H1 (cell line): ENCODE data around the gene PTCH1. TPM values are rescaled to one million over a fixed set of nuclear protein-coding genes. Genes with fewer than 3 reads are reported as not detected.

Experiments
- CTCF ChIA-PET: fragments of 300-600 bp; sonication (Branson Sonifier 250); formaldehyde crosslinking; loops from one replicate; lab custom pipeline; 2021; ENCODE audit not compliant: partially characterized antibody; lab: Charles Lee
- POLR2A ChIA-PET: fragments of 300-600 bp; sonication (Branson Sonifier 250); formaldehyde crosslinking; loops from one replicate; lab custom pipeline; 2021; ENCODE audit warnings: inconsistent platforms; ENCODE audit not compliant: partially characterized antibody; lab: Charles Lee
- DNase-seq, 2 experiments: peaks; one replicate each; pipeline versions ENCODE4 v3.0.0 to v3.0.0-alpha.2; 2010 to 2022; ENCODE audit warnings: low spot score in 2 of 2, low read depth in 1 of 2, mixed read lengths in 1 of 2
- FAIRE-seq: peaks from 2 replicates; lab custom pipeline; 2011; peaks lifted over from hg19 to GRCh38; lab: Jason Lieb, UNC
- H2AFZ ChIP-seq: 2 replicates; pipeline ENCODE4 v1.8.1; 2012; ENCODE audit warnings: low read length, inconsistent platforms
- H2AK5ac ChIP-seq: 2 replicates; pipeline ENCODE4 v1.6.1; 2013; ENCODE audit warnings: low read depth, low read length
- H2BK120ac ChIP-seq: replicated peaks from 2 replicates; pipeline ENCODE3; 2013; ENCODE audit warnings: low read depth, low read length, inconsistent platforms
- H2BK12ac ChIP-seq: 2 replicates; pipeline ENCODE4 v1.6.1; 2013; ENCODE audit warnings: low read depth, low read length
- H2BK15ac ChIP-seq: 2 replicates; pipeline ENCODE4 v1.6.1; 2013; ENCODE audit warnings: low read length
- H2BK20ac ChIP-seq: 2 replicates; pipeline ENCODE4 v1.6.1; 2013; ENCODE audit warnings: low read length
- H2BK5ac ChIP-seq: 2 replicates; pipeline ENCODE4 v1.6.1; 2013; ENCODE audit warnings: low read depth, low read length
- H3K14ac ChIP-seq: 2 replicates; pipeline ENCODE4 v1.6.1; 2013; ENCODE audit warnings: inconsistent platforms; ENCODE audit not compliant: insufficient read length
- H3K18ac ChIP-seq: 2 replicates; pipeline ENCODE4 v1.6.1; 2013; ENCODE audit warnings: low read length; ENCODE audit errors: extremely low read depth
- H3K23ac ChIP-seq: 2 replicates; pipeline ENCODE4 v1.6.1; 2013; ENCODE audit warnings: inconsistent platforms; ENCODE audit not compliant: insufficient read length
- H3K23me2 ChIP-seq: 2 replicates; pipeline ENCODE4 v1.6.1; 2013; ENCODE audit warnings: low read depth, low read length
- H3K27ac ChIP-seq: 2 replicates; pipeline ENCODE4 v1.6.1; 2011; ENCODE audit warnings: low read depth, low read length, inconsistent platforms
- H3K27me3 ChIP-seq, 4 experiments: replicated peaks in 1 of 4; 1 replicate in 1 of 4; 2 replicates in 3 of 4; pipeline versions ENCODE4 v1.6.1 to v1.8.1; 2011 to 2013; ENCODE audit warnings: low read length in 3 of 4, mild to moderate bottlenecking in 3 of 4, inconsistent platforms in 2 of 4, mixed read lengths in 2 of 4, moderate library complexity in 1 of 4; ENCODE audit not compliant: control insufficient read depth in 3 of 4, insufficient read depth in 3 of 4; ENCODE audit errors: extremely low read depth in 1 of 4
- H3K36me3 ChIP-seq, 4 experiments: 2 replicates each; pipeline versions ENCODE4 v1.6.1 to v1.8.1; 2011 to 2013; ENCODE audit warnings: mild to moderate bottlenecking in 4 of 4, low read length in 3 of 4, moderate library complexity in 2 of 4, control low read depth in 1 of 4, inconsistent platforms in 1 of 4; ENCODE audit not compliant: insufficient read depth in 4 of 4, control insufficient read depth in 2 of 4
- H3K4ac ChIP-seq: replicated peaks from 2 replicates; pipeline ENCODE3; 2013; ENCODE audit warnings: low read length, low read depth, mixed read lengths, inconsistent platforms; ENCODE audit not compliant: insufficient read length
- H3K4me1 ChIP-seq, 4 experiments: replicated peaks in 1 of 4; 1 replicate in 1 of 4; 2 replicates in 3 of 4; pipeline versions ENCODE4 v1.6.1 to v1.8.1; 2011 to 2013; ENCODE audit warnings: low read length in 3 of 4, inconsistent platforms in 2 of 4, mixed read lengths in 1 of 4; ENCODE audit not compliant: insufficient read depth in 4 of 4, control insufficient read depth in 3 of 4
- H3K4me2 ChIP-seq, 2 experiments: 2 replicates each; pipeline versions ENCODE4 v1.6.1 to v1.8.1; 2011 to 2013; ENCODE audit warnings: low read depth in 2 of 2, low read length in 2 of 2, control low read depth in 1 of 2, inconsistent platforms in 1 of 2, mild to moderate bottlenecking in 1 of 2; ENCODE audit not compliant: insufficient read depth in 1 of 2
- H3K4me3 ChIP-seq, 4 experiments: fragments of 200-600, 300-600 bp in 1 of 4; sonication (generic), shearing (Covaris generic), sonication (Bioruptor Twin) in 1 of 4; 2 replicates each; pipeline versions ENCODE4 v1.5.1 to v1.8.1; 2011 to 2016; ENCODE audit warnings: low read length in 4 of 4, low read depth in 3 of 4, control low read depth in 2 of 4, inconsistent platforms in 2 of 4, mild to moderate bottlenecking in 2 of 4, mixed read lengths in 1 of 4, moderate library complexity in 1 of 4; ENCODE audit not compliant: insufficient read depth in 2 of 4; ENCODE audit errors: extremely low read depth in 1 of 4
- H3K56ac ChIP-seq: replicated peaks from 2 replicates; pipeline ENCODE3; 2013; ENCODE audit warnings: low read depth, mild to moderate bottlenecking, mixed read lengths, low read length, inconsistent platforms; ENCODE audit not compliant: insufficient read length
- H3K79me1 ChIP-seq: 2 replicates; pipeline ENCODE4 v1.6.1; 2013; ENCODE audit warnings: low read depth, low read length, control low read depth
- H3K79me2 ChIP-seq, 2 experiments: 2 replicates each; pipeline versions ENCODE4 v1.6.1 to v1.8.1; 2012 to 2013; ENCODE audit warnings: low read length in 2 of 2, mild to moderate bottlenecking in 2 of 2, inconsistent platforms in 1 of 2; ENCODE audit not compliant: insufficient read depth in 2 of 2, control insufficient read depth in 1 of 2
- H3K9ac ChIP-seq, 4 experiments: replicated peaks in 1 of 4; 1 replicate in 1 of 4; 2 replicates in 3 of 4; pipeline versions ENCODE4 v1.6.1 to v1.8.1; 2011 to 2013; ENCODE audit warnings: low read depth in 3 of 4, low read length in 3 of 4, control low read depth in 2 of 4, mild to moderate bottlenecking in 2 of 4, moderate library complexity in 2 of 4, inconsistent platforms in 1 of 4; ENCODE audit errors: extremely low read depth in 1 of 4
- H3K9me3 ChIP-seq, 2 experiments: 2 replicates each; pipeline versions ENCODE4 v1.6.1 to v1.8.1; 2012 to 2013; ENCODE audit warnings: mild to moderate bottlenecking in 2 of 2, moderate library complexity in 2 of 2, control low read depth in 1 of 2, inconsistent platforms in 1 of 2, low read depth in 1 of 2, low read length in 1 of 2, mixed read lengths in 1 of 2; ENCODE audit not compliant: insufficient read depth in 2 of 2
- H4K20me1 ChIP-seq, 2 experiments: replicated peaks in 1 of 2; 2 replicates each; pipeline versions ENCODE3 to v1.8.1; 2011 to 2013; ENCODE audit warnings: inconsistent platforms in 2 of 2, low read length in 2 of 2, mild to moderate bottlenecking in 1 of 2; ENCODE audit not compliant: insufficient read depth in 2 of 2, control insufficient read depth in 1 of 2
- H4K5ac ChIP-seq: 2 replicates; pipeline ENCODE4 v1.6.1; 2013; ENCODE audit warnings: low read length, low read depth, mixed read lengths, inconsistent platforms; ENCODE audit not compliant: insufficient read length
- H4K8ac ChIP-seq: 2 replicates; pipeline ENCODE4 v1.8.0; 2013; ENCODE audit warnings: mild to moderate bottlenecking, moderate library complexity, low read length, inconsistent platforms; ENCODE audit not compliant: insufficient read depth; ENCODE audit errors: extremely low read depth
- H4K91ac ChIP-seq: replicated peaks from 2 replicates; pipeline ENCODE3; 2013; ENCODE audit warnings: low read length, mixed read lengths, inconsistent platforms; ENCODE audit not compliant: insufficient read length
- BCL11A ChIP-seq, 2 experiments: IDR thresholded peaks; one replicate each; pipeline ENCODE4 v1.6.1; 2011; ENCODE audit warnings: low read depth in 2 of 2, low read length in 2 of 2, mild to moderate bottlenecking in 2 of 2
- WGBS, 2 experiments: shearing (Covaris generic) in 1 of 2; methylation state at CpG; one replicate each; pipeline versions ENCODE4 v1.1.6 to v1.1.7; 2013 to 2015; ENCODE audit warnings: low lambda C conversion rate in 2 of 2, mixed read lengths in 2 of 2, inconsistent platforms in 1 of 2, low coverage in 1 of 2, missing lambda C conversion rate in 1 of 2; ENCODE audit not compliant: insufficient replicate concordance in 2 of 2, insufficient coverage in 1 of 2, insufficient read length in 1 of 2; ENCODE audit errors: extremely low coverage in 1 of 2, missing lambda C conversion rate in 1 of 2; 5-methylcytosine and 5-hydroxymethylcytosine counted together
- polyA plus RNA-seq, 7 experiments: library from polyadenylated mRNA; depleted of rRNA in 3 of 7; stranded (reverse) in 5 of 7; unstranded in 2 of 7; fragments of >200 nt in 5 of 7; fragments of 200-250 nt in 2 of 7; gene quantifications; 1 replicate in 5 of 7; 2 replicates in 1 of 7; 4 replicates in 1 of 7; pipeline versions ENCODE4 v1.2.1 to v1.2.3, GENCODE V29; 2011 to 2013; ENCODE audit warnings: missing spikeins in 2 of 7, mixed read lengths in 2 of 7
- total RNA-seq: library from RNA; stranded (reverse); fragmentation: NEBNext Ultra II Directional; extraction: Animal tissue kit (Norgen Biotek cat#: 25700); gene quantifications from 2 replicates; pipeline ENCODE4 v1.2.1, GENCODE V29; 2021

PTCH1 gene
- total and polyA plus RNA-seq, 2 of the 8 experiments (the other 6 are each of a cell fraction or from before 2014, with no cell fraction given), result 6.4 to 34.1 TPM

DNA sequence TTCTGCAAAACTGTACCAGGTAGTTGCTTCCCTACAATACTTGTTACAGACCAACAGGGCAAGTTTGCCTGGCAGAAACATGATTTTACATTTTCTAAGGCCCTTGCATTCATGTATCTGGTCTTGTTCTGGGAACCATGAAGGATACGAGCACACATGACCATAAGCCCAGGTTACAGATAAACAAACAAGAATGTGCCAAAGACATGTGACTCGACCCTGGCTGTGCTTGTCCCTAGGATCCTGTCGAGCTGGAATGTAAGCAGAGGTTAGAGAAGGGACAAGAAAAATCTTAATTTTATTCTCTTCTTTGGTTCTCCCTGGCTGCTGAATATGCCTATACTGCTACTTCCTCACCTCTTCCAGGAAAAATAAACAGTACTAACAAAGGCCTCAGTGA is 32.5 kb downstream of the PTCH1 start:
- Histone ChIP-seq H4K8ac (no peak overlapping the region), H2BK15ac (no peak overlapping the region), H3K27ac (no peak overlapping the region), H2BK5ac (no peak overlapping the region), H3K18ac (no peak overlapping the region), H3K23ac (no peak overlapping the region), H3K79me1 (peaks cover 11% of the 10 kb centered on the region), H3K4ac (no peak overlapping the region), H3K56ac (no peak overlapping the region), H2BK20ac (no peak overlapping the region), H2BK12ac (no peak overlapping the region), H3K9ac (no peak overlapping the region; a peak in 1 of 7 replicates), H4K20me1 (peaks cover 0 to 3% of the 10 kb centered on the region in 2 experiments), H3K4me2 (no peak overlapping the region), H4K91ac (no peak overlapping the region), H2AFZ (no peak overlapping the region), H3K79me2 (peaks cover 6 to 33% of the 10 kb centered on the region in 2 experiments; a peak in 3 of 4 replicates), H3K36me3 (peaks cover 0 to 24% (median 6%) of the 10 kb centered on the region in 4 experiments; a peak in 5 of 8 replicates), H3K4me3 (no peak overlapping the region), H3K14ac (no peak overlapping the region), H3K23me2 (no peaks in the 10 kb centered on the region), H3K4me1 (peaks cover 4 to 13% (median 11%) of the 10 kb centered on the region in 4 experiments), H3K27me3 (no peaks in the 10 kb centered on the region), H3K9me3 (no peaks in the 10 kb centered on the region), H4K5ac (no peak overlapping the region), H2AK5ac (no peak overlapping the region), H2BK120ac (no peak overlapping the region)
- FAIRE-seq (no peak), DNase-seq (no peak)
- WGBS, 2 experiments, result 87% methylated on average over 3 of the region's 3 CpGs; no CpG with 5 or more reads in 1 of the 2 experiments
- no peak for TF ChIP-seq BCL11A (IDR thresholded peaks at IDR 0.05; ENCODE audit: low read depth in 2 of 2, low read length in 2 of 2)
- ChIA-PET POLR2A (interaction anchor here (1.2 to 1.4 kb wide), 2 partner anchors 22 to 25 kb away, joined by 3 to 4 read pairs; no protein-coding TSS in a partner anchor), CTCF (no interaction called here)
